Measurements from ENCODE around the gene DENND11.
"Not testable (repeated sequence)": the region's sequence is repeated elsewhere in the genome, so short reads cannot be mapped to it uniquely, and the experiment has no call there.

The DENND11 gene

DNA sequence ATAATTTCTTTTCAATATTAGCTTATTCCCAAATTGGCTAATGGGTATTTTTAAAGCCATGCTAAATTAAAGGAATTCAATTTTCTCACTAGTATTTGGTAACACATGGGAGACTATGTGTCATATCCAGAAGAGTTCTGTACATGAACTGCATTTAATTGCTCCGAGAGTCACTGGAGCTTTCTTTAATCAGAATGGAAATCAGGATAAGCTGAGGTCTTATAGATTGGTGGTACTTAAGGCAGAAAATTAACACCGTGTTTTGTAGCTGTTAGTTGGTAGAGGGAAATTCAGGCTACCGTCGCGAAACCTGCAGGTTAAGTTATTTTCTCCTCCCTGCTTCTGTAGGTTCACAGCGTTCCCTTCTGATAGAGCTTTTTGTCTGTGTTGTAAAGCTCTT is 6.4 kb upstream of the DENND11 start, which contains the start of gene WEE2:
Gene WEE2 (plus strand): TSS at position 3 of the 400 bp plus-strand sequence. CDS start 406 bp downstream, outside the sequence.
- DNase-seq = no peak

- no peak for DNase-seq
Measured at GRCh38 chr7:141706239-141707064, 4.5 kb upstream of the DENND11 start.

DNA sequence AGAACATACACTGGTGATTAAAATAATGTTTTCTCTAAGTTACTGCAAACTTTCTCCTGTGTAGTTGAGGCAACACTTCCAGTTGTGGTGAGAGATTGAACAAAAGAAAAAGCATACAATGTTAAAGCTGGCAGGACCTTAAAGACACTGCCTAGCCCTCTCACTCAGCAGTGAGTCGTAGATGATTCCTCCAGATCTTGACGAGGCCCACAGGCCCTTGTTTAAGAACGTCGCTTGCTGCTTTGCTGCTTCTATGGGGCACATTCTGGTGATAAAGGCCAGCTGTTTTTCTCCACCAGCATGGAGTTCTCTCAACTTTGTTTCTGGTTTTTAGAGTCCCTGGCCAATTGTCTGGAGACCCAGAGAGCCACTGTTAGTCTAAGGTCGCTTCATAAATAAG is 2.8 kb upstream of the DENND11 start:
- no peak for DNase-seq

DNA sequence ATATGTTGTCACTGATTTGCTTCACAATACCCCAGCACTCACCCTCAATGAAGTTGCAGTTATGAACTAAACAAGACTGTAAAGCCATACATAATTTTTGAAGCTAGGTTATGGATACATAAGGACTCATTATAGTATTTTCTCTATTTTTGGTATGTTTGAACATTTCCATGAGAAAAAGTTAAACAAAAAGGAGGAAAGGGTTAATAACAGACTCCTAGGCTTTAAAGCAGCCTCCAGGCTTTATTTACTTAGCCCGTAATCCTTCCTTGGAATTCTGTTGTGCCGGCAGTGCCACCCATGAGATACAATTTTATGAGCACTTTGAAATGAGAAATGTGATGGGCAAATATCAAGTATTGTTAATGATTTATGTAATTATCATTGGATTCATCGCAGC is 2.1 kb upstream of the DENND11 start:
- no peak for DNase-seq

DNA sequence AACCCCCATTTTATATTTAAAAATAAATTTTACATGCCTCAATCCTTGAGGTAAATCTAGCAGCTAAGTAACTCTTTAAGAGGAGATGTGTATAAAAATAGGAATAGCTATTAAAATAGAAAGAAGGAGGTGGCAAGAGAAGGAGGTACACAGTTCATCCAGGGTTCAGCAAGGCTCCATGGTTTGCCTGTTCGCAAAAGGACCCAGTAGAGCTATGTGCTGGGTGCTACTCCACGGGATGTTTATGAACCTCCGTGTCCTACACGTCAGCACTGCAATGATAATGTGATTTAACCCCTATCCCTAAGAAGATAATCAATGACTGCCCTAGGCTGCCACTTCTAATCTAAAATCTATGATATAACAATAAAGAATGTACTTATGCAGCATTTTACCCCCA is 926 bp upstream of the DENND11 start:
- no peak for DNase-seq

DNA sequence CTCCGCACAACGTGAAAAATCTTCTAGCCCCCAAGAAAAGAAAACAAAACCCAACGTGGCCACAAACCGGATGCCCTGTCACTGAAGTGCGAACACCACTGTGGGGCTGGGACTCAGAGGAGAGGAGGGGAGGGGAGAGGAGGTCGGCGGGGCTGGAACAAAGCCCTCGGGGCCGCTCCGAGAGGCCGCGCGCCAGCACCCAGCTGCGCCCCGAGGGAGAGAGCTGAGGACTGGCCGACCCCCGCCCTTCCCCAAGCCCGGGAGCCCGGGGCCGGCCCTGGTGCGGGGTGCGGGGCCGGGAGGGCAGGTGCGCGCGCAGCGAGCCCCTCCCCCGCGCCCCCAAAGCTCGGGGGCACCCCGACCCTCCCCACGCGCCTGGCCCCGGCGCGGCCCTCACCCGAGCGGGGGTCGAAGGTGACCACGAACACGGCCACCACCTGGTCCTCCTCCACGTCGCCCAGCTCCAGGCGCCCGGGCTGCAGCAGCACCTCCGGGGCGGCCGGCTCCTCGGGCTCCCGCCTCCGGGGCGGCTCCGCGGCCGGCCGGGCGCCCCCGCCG is 398 bp downstream of the DENND11 start:
- DNase-seq = peak; percentile 14

GRCh38 chr7:141700848-141701371 is 1.1 kb downstream of the DENND11 start:
- no peak for DNase-seq

DNA sequence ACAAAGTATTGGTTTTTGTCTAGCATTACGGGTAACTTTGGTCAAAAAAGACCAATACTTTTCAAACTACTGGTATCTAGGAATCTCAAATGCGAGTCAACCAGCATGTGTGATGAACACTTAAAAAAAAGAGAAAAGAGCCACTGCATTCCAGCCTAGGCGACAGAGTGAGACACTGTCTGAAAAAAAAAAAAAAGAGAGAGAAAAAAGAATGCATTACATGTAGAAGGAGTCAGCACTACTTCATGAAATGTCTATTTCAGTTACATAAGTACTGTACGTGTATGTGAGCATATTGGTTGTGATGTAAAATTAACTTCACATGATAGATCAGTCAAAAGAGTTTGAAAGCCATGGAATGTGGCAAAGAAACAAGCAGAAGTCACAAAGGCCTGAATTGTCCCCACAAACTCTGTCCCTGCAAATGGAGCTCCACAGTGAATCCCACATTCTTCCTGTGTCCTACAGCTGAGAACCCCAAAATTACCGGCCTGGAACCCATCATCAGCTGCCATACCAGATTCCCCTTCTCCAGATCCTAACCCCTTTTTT is 1.6 kb downstream of the DENND11 start:
- peak; percentile 6 for DNase-seq

DNA sequence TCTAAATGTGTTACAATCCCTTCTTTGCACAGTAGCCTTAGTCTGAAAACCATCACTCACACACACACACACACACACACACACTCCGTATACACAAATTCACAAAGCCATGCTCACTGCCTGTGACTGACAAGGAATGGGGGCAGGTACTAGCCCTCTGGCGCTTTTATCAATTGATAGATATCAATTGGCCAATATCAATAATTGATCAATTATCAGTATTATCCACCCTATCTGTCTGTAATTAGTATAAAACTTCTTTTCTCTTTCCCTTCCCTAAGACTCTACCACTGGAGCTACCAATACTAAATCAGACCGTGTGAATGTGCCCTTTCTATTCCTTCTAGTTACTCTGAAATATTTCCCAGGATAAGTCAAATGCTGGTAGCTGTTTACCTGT is 2.1 kb downstream of the DENND11 start:
- no peak for DNase-seq

- no peak for DNase-seq
Measured at GRCh38 chr7:141698247-141699015, 3.5 kb downstream of the DENND11 start.

DNA sequence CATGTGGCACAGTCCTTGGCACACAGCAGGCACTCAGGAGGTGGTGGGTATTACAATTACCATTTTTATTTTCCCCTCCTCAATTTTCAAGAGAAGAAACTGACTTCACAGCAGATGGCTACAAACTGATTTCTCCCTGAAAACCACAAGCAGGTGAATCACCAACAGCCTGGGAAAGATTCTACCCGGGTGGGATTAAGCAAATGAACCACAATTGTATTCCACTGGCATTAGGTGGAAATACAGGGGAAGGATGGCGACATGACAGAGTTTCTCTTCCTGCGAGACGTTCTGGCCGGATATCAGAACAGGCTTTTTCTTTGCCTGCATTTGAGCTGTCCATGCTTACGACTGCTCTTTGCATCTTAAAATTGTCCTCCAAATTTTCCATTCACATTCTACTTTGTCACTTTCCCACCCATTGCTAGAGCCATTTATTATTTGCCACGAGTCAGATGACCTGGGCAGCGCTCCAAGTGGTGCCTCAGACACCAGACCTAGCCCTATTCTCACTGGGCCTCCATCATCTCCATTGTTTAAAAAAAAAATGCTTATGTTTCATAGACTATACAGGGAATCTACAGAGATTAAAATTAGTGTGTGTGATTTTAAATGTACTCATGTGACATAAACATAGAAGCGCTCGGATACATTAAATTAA is 4.6 kb downstream of the DENND11 start:
- DNase-seq = peak; percentile 63

DNA sequence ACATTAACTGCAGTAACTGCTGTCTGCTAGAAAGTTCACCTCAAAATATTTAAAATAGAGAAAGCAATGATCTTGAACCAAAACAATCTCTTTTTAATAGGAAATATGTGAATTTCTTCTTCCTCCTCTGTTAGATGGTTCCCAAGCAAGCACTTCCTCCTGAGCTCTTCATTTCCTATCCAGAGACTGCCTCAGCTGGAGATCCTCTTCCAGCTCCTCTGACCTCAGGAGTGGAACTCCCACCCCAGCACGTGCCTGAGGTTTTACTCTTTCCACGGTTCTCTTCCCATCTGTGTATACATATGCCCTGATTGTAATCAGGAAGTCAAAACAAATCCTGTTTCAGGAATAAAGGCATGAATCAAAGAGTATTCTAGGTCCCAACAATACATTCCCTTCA is 5.6 kb downstream of the DENND11 start:
- DNase-seq = no peak

GRCh38 chr7:141695803-141696289 is 6.1 kb downstream of the DENND11 start:
- no peak for DNase-seq

GRCh38 chr7:141693082-141693481 is 8.9 kb downstream of the DENND11 start:
- DNase-seq = no peak

- DNase-seq = no peak
Measured at GRCh38 chr7:141691961-141692360, 10.0 kb downstream of the DENND11 start.

DNA sequence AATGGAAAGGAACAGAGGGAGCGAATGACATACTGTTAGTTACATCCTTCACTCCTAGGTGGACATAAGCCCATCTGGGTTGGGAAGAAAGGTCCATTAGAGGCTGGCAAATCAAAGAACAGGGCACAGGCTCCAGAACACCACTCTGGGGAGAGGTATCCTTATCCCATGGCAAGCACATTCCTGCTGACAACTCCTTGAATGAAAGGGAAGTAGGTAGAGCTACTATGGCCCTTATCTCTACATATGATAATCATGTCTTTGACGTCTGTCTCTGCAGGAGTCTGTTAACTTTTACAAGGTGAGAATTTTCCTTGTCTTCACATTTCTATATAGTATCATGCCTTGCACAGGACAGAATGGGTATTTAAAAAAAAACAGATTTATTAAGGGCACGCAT is 10.4 kb downstream of the DENND11 start:
- no peak for DNase-seq

- DNase-seq = not testable (repeated sequence)
Measured at GRCh38 chr7:141689072-141689825, 12.7 kb downstream of the DENND11 start.

DNA sequence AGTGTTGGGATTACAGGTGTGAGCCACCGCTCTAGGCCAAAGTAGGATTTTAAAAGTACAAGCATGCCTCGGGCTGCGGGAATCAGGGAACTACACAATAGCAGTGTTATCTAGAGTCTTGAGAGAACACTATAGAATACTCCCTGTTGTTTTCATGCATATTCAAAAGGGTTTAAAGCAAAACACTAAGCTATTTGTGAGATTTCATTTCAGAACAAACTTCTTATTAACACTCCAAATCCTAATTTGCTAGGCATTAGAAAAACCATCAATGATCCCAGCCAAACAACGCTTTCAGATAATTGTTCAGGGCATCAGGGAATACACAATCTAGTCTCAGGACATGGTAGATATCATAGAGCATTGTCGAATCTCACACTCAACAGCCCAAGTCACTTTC is 13.9 kb downstream of the DENND11 start:
- DNase-seq = no peak

- DNase-seq = no peak
Measured at GRCh38 chr7:141686670-141687069, 15.3 kb downstream of the DENND11 start.

DNA sequence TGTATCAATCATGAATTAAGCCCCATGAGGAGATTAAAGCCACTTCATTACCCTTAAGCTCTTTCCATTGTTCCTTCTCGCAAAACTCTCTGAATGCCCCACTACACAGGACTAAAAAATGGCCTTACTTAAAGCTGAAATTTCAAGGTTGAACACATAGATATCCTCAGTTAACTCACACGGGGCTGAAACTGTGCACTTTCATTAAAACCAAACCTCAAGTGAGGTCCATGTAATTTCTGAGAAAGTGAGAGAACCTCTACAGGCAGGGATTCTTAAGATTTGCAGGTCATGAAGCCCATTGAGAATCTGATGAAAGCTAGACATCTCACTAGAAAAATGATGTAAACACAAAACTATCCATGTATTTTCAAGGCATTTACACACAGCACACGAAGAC is 15.9 kb downstream of the DENND11 start:
- no peak for DNase-seq

DNA sequence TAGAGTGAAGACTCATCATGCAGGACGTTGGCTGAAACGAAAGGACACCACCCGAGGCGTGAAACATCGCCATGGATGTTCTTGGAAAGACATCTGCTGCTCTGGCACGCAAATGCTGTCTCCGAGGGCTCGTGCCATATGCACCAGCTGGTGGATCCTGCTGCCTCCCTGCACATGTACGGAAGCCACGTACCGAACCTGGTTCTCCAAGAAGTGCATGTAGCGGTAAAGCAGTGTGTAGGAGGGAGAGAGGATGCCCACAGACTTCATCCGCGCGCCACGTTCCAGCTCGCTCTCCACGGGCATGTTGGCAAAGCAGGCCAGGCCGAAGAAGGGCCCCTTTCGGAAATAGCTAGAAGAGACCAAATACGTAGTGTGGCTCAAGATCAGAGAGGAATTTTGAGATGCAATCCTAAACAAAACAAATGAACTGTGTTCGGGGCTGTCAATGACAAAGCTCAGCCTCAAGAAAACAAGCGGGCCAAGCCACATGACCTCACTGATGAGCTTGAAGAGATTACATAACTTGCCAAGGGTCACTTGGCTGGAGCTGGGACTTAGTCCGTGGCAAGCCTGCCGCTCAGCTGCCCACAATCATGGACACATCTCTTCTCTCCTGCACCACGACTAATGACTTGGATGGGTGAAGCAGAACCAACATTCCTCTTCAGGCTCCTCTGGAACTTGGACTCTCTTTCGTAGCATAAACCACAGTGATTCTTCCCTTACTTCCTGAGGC is 16.5 kb downstream of the DENND11 start:
- DNase-seq = no peak

All from fibroblast of skin of abdomen (primary cell).